Measurements from ENCODE around the gene LRRC8A.

GRCh38 chr9:128895556-128895955 is 13.6 kb downstream of the LRRC8A start:
- TF ChIP-seq POLR2A (IDR thresholded peaks at IDR 0.05), result no peak
- no peak for TF ChIP-seq CTCF (IDR thresholded peaks at IDR 0.05)

Data from heart left ventricle (tissue), 13 donors.